Measurements from ENCODE around the gene EFNA5.
"Not testable (repeated sequence)": the region's sequence is repeated elsewhere in the genome, so short reads cannot be mapped to it uniquely, and the experiment has no call there.

Gene EFNA5

DNA sequence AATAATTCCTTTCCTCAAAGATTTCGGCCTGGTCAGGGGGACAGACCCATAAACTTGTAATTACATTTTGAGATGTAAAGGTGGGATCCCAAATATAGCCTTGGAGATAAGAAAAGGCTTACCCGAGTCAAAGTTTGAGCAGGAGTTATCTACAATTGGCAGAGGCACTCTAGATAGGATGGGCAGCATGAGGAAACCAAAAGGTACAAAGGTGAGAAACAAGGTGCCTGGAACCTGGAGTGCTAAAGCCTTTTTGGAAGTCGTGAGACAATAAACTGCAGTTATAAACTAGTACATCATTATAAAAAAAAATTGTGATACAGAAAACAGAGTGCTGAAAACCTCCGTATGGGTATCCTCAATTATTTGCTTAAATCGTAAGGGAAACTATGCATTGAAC, 212.4 kb downstream of the EFNA5 start:
- no peak for DNase-seq (ENCODE audit: low read depth)
- no peak overlapping the region for H3K4me3 ChIP-seq (ENCODE audit: low read depth, low read length)
- TF ChIP-seq CTCF (IDR thresholded peaks at IDR 0.05; ENCODE audit: insufficient read depth, low read depth, low read length, missing control alignments): no peak

GRCh38 chr5:107457881-107458280, 212.9 kb downstream of the EFNA5 start:
- no peak for TF ChIP-seq CTCF (IDR thresholded peaks at IDR 0.05; ENCODE audit: insufficient read depth, low read depth, low read length, missing control alignments)
- no peak for DNase-seq (ENCODE audit: low read depth)
- no peak overlapping the region for H3K4me3 ChIP-seq (ENCODE audit: low read depth, low read length)

- H3K4me3 ChIP-seq (ENCODE audit: low read depth, low read length): no peak overlapping the region
- TF ChIP-seq CTCF (IDR thresholded peaks at IDR 0.05; ENCODE audit: insufficient read depth, low read depth, low read length, missing control alignments): no peak
- DNase-seq (ENCODE audit: low read depth): no peak
Measured at GRCh38 chr5:107457138-107457537, 213.6 kb downstream of the EFNA5 start.

DNA sequence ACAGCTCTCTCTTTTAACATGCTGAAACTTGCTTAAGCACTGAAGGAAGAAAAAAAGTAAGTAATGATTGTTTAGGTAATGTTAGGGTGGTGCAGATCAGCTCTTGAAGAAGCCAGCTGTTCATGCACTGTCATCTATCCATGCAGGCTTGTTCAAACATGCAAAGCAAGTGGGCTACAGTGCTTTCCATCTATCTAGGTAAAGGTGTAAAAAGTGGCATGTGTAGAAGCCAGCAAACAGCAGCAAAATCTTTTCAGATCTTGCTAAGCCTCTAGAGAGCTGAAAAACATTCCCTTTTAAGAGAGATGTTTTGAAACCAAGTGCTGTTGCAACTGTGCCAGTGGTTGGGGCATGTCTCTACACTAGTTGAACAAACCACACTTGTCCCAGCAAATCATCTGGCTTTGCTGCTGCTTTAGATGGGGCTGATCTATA, 214.4 kb downstream of the EFNA5 start:
- no peak overlapping the region for H3K4me3 ChIP-seq (ENCODE audit: low read depth, low read length)
- no peak for TF ChIP-seq CTCF (IDR thresholded peaks at IDR 0.05; ENCODE audit: insufficient read depth, low read depth, low read length, missing control alignments)
- peak; percentile 84 for DNase-seq (ENCODE audit: low read depth)

GRCh38 chr5:107455111-107455544, 215.6 kb downstream of the EFNA5 start:
- no peak overlapping the region for H3K4me3 ChIP-seq (ENCODE audit: low read depth, low read length)
- no peak for TF ChIP-seq CTCF (IDR thresholded peaks at IDR 0.05; ENCODE audit: insufficient read depth, low read depth, low read length, missing control alignments)
- no peak for DNase-seq (ENCODE audit: low read depth)

DNA sequence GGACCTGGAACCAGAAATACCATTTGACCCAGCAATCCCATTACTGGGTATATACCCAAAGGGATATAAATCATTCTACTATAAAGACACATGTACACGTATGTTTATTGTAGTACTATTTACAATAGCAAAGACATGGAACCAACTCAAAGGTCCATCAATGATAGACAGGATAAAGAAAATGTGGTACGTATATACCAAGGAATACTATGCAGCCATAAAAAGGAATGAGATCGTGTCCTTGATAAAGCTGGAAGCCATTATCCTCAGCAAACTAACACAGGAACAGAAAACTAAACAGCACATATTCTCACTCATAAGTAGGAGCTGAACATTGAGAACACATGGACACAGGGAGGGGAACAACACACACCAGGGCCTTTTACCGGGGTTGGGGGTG, 218.9 kb downstream of the EFNA5 start:
- H3K4me3 ChIP-seq (ENCODE audit: low read depth, low read length); DNase-seq (ENCODE audit: low read depth): not testable (repeated sequence)

DNA sequence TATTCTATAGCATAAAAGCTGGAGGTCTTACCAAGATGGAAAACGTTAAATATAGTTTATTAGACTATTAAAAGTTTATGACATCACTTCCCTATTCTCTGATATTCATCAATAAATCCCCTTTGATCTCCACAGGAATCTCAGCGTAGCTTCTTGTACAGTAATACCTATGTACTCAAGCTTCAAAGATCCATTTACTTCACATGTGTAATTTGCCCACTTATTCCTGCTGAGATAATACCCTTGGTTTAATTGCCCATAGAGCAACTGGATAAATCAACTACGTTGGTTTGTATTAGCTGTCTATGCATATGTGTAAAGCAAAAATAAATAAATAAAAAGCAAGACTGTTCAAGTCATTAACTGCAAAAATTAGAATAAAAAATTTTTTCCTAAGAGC, 219.7 kb downstream of the EFNA5 start:
- no peak overlapping the region for H3K4me3 ChIP-seq (ENCODE audit: low read depth, low read length)
- no peak for DNase-seq (ENCODE audit: low read depth)
- no peak for TF ChIP-seq CTCF (IDR thresholded peaks at IDR 0.05; ENCODE audit: insufficient read depth, low read depth, low read length, missing control alignments)

All from GM12865 (cell line).